ENCODE measurements around the gene CCDC40.

The CCDC40 gene

DNA sequence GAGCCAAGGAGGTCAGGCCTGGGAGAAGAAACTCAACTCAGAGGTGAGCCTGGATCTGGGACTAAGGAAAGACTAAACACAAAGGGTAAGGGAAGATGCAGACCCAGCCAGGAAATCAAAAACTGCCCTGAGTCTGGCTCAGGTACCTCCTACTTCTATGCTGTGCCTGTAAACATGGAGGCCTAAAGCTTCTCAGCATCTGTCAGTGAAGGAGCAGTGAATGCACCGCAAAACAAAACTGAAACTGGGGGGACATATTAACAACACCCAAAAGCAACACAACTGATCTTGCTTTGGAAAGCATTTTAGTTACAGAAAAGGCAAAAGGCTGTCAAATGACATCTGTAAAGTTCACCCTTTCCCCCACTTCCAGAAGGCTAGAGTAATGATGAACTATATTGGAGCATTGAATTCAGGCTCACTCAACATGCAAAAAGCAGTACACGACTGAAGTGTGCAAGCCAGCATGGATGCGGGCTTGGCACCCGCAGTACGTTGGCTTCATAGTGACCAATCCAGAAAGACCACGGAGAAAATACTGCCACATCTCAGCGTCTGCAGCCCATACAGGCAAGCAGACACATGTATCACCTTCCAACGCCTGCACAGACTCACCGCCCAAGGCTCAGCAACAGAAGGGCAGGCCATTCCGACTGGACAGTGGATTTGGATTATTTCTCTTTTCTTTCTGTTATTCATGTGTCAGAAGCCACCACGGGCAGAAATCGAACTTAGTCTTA is 4.6 kb upstream of the CCDC40 start:
- TF ChIP-seq, protein P1, sequence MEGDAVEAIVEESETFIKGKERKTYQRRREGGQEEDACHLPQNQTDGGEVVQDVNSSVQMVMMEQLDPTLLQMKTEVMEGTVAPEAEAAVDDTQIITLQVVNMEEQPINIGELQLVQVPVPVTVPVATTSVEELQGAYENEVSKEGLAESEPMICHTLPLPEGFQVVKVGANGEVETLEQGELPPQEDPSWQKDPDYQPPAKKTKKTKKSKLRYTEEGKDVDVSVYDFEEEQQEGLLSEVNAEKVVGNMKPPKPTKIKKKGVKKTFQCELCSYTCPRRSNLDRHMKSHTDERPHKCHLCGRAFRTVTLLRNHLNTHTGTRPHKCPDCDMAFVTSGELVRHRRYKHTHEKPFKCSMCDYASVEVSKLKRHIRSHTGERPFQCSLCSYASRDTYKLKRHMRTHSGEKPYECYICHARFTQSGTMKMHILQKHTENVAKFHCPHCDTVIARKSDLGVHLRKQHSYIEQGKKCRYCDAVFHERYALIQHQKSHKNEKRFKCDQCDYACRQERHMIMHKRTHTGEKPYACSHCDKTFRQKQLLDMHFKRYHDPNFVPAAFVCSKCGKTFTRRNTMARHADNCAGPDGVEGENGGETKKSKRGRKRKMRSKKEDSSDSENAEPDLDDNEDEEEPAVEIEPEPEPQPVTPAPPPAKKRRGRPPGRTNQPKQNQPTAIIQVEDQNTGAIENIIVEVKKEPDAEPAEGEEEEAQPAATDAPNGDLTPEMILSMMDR (IDR thresholded peaks at IDR 0.05; ENCODE audit: extremely low read depth, missing control alignments): no peak
- DNase-seq (ENCODE audit: low spot score): no peak

DNA sequence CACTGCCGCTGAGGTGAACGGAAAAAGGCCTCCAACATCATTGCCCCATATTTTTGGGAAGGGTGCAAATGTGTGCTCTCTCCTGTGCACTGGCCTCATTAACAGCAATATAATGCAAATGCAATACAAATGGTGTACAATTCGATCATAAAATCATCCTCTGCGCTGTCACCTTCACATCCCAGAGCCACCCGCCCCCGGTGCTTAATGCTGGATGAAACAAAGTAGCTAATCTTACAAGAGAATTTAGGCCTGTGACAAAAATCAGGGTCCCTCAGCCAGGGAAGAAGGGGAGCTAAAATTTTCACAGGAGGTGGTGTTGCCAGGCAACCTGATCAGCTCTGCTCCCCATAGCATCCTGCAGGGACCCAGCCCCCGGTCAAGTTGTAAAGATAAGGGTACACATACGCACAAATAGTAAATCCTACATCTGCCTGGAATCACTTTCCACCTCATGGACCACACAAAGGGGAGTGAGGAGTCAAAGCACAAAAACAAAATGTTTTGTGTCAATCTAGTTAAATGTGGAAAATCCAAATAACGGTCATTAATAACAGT is 3.7 kb upstream of the CCDC40 start:
- DNase-seq (ENCODE audit: low spot score): no peak
- TF ChIP-seq, protein P1 (IDR thresholded peaks at IDR 0.05; ENCODE audit: extremely low read depth, missing control alignments): no peak

DNA sequence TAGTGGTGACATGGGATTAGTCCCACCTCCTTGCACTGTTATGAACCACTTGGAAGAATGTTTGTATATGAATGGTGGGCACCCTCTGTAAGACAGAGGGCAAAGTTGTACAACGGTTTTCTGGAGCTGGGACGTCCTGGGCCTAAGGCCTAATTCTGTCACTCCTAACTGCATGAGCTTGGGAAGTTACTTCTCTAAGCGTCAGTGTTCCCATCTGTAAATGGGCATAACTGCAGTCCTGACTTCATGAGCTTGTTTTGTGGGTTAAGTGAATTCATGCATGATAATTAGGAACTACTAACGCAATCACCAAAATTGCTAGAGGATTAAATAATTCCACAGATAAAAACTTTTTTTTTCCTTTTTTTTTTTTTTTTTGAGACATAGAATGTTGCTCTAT is 2.6 kb upstream of the CCDC40 start:
- no peak for DNase-seq (ENCODE audit: low spot score)
- TF ChIP-seq, protein P1 (IDR thresholded peaks at IDR 0.05; ENCODE audit: extremely low read depth, missing control alignments): no peak

DNA sequence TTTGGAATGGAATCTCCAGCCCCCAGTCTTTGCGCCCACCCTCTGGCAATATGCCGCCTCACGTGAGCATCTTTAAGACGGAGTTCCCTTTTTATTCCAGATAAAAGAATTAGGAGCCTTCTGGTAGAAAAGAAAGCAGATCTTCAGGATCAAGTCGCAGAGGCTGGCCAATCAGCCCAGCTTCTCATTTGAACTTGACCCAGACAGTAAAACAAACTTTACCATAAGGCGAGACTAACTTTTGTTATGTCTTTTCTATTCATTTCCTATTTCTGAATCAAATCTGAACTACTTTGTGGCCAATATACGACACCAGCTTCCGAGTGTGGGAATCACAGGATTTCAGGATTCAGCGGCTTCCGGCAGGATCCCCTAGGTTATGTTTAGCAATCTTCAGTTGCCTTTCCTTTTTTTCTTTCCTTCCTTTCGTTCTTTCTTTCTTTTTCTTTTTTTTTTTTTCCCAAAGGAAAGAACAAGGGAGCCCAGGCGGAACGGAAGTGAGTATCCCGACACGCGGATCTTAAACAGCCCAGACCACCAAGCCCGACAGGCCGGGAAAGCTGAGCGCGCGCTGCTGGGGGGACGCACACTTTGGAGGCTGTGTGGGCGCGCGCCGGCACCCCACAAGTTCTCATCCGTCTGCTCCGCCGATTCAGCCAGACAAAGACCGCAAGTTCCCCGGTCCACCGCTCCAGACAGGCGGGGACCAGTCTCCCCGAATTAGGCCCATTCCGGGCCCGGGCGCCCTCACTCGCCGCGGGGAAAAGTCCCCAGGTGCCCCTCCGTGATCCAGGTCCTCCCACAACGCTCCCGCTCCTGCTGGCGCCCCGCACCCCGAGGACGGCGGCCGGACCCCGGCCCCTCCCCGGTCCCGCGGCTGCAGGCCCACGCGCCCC is 1.4 kb upstream of the CCDC40 start:
- TF ChIP-seq, protein P1 (IDR thresholded peaks at IDR 0.05; ENCODE audit: extremely low read depth, missing control alignments): no peak
- DNase-seq (ENCODE audit: low spot score): peak; percentile 62

DNA sequence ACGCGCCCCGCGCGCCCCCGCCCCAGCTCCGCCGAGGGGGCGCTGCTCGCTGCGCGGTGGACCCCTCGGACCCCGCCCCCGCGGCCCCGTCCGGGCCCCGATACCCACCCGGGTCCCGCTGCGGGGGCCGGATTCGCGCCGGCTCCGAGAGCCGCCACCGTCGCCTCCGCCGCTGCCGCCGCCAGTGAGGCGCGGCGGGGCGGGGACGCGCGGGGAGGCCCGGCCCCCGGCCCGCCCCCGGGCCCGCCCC is 830 bp upstream of the CCDC40 start, which contains the start of gene TBC1D16:
TSS of gene TBC1D16 (minus strand) at position 186 of the 250 bp plus-strand sequence. CDS start 22,325 bp downstream, outside the sequence.
- TF ChIP-seq, protein P1 (IDR thresholded peaks at IDR 0.05; ENCODE audit: extremely low read depth, missing control alignments): no peak
- peak; percentile 95 for DNase-seq (ENCODE audit: low spot score)

DNA sequence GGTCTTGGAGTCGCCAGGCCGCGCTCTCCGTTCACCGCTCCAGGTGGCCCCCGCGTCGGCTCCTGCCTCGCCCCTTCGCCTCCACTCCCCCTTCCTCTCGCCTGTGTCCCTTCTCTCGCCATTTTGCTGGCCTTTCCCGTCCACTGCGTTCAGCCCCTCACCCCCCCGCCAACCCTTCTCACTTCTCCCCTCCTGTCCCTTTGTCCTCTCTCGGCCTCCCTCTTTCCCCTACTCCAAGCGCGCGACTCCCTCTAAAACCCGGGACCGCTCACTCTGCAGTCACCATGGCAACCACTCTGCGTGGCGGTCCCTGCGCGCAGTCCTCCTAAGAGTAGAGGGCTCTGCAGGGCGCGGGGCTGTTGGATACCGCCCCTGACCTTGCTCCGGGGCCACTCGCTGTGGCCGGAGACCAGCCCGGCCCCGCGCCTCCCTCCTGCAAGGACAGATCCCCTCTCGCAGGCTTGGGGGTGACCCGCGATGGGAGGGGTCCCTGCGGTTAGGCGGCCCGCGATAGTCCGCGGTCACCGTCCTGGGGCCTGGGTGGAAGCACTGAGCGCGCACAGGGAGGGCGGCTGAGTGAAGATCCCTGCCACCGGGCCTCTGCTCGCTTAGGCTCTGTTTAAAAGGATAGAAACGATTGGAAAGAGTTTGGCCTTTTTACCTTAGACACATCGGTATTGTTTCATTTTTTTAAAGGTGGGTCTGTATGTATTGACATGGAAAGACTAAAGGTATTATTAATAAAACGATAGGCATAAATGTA is 454 bp downstream of the CCDC40 start:
- DNase-seq (ENCODE audit: low spot score): no peak

More for the DNA sequence above, 454 bp downstream of the CCDC40 start:
- TF ChIP-seq, protein P1 (IDR thresholded peaks at IDR 0.05; ENCODE audit: extremely low read depth, missing control alignments): no peak

Measured in GM20000 (cell line).